Parathyroid adenoma (tissue), 2 donors: ENCODE measurements around the gene ATM.
"Not testable (repeated sequence)": the region's sequence is repeated elsewhere in the genome, so short reads cannot be mapped to it uniquely, and the experiment has no call there.

Experiments used
- H2AFZ ChIP-seq: fragments of 300-600 bp; sonication (generic); one replicate; pipeline ENCODE4 v1.7.0; 2017; ENCODE audit warnings: antibody characterized with exemption, mild to moderate bottlenecking
- H3K27ac ChIP-seq: fragments of 300-600 bp; sonication (generic); one replicate; pipeline ENCODE4 v1.7.0; 2017
- H3K27me3 ChIP-seq: fragments of 300-600 bp; sonication (generic); one replicate; pipeline ENCODE4 v1.7.0; 2017; ENCODE audit warnings: low read length; ENCODE audit not compliant: control insufficient read depth, insufficient read depth
- H3K36me3 ChIP-seq: fragments of 300-600 bp; sonication (generic); one replicate; pipeline ENCODE4 v1.7.0; 2017; ENCODE audit warnings: low read length; ENCODE audit not compliant: control insufficient read depth, insufficient read depth
- H3K4me1 ChIP-seq: fragments of 300-600 bp; sonication (generic); one replicate; pipeline ENCODE4 v1.7.0; 2017; ENCODE audit warnings: control low read depth
- H3K4me2 ChIP-seq: fragments of 300-600 bp; sonication (generic); one replicate; pipeline ENCODE4 v1.7.0; 2017; ENCODE audit warnings: low read length
- H3K4me3 ChIP-seq: fragments of 300-600 bp; sonication (generic); one replicate; pipeline ENCODE4 v1.7.0; 2017; ENCODE audit warnings: low read depth, low read length
- H3K79me2 ChIP-seq: fragments of 300-600 bp; sonication (generic); one replicate; pipeline ENCODE4 v1.7.0; 2017; ENCODE audit warnings: control low read depth
- H3K9ac ChIP-seq: fragments of 300-600 bp; sonication (generic); one replicate; pipeline ENCODE4 v1.7.0; 2017; ENCODE audit warnings: mild to moderate bottlenecking
- H3K9me3 ChIP-seq: fragments of 300-600 bp; sonication (generic); one replicate; pipeline ENCODE4 v1.7.0; 2017; ENCODE audit warnings: low read length; ENCODE audit not compliant: control insufficient read depth
- CTCF ChIP-seq: fragments of 300-600 bp; sonication (generic); IDR thresholded peaks from one replicate; pipeline ENCODE4 v1.7.0; 2017; ENCODE audit warnings: antibody characterized with exemption, mild to moderate bottlenecking
- donor health status: primary hyperparathyroidism.

Gene ATM

GRCh38 chr11:108278546-108278945 lies 55.7 kb downstream of the ATM start:
- no peak overlapping the region for H3K9ac ChIP-seq
- no peak overlapping the region for H3K4me2 ChIP-seq
- H3K9me3 ChIP-seq: no peaks in the 10 kb centered on the region
- no peak for TF ChIP-seq CTCF
- no peaks in the 10 kb centered on the region for H3K79me2 ChIP-seq
- H2AFZ ChIP-seq: no peak overlapping the region
- no peak overlapping the region for H3K27ac ChIP-seq
- no peaks in the 10 kb centered on the region for H3K36me3 ChIP-seq
- H3K4me3 ChIP-seq: no peak overlapping the region
- no peaks in the 10 kb centered on the region for H3K27me3 ChIP-seq
- H3K4me1 ChIP-seq: no peaks in the 10 kb centered on the region

GRCh38 chr11:108278954-108279353 lies 56.1 kb downstream of the ATM start:
- TF ChIP-seq CTCF: no peak
- H3K4me1 ChIP-seq: no peaks in the 10 kb centered on the region
- H3K27ac ChIP-seq: no peak overlapping the region
- no peaks in the 10 kb centered on the region for H3K79me2 ChIP-seq
- H3K27me3 ChIP-seq: no peaks in the 10 kb centered on the region
- H3K4me2 ChIP-seq: no peak overlapping the region
- no peaks in the 10 kb centered on the region for H3K9me3 ChIP-seq
- no peak overlapping the region for H3K4me3 ChIP-seq
- no peak overlapping the region for H3K9ac ChIP-seq
- no peaks in the 10 kb centered on the region for H3K36me3 ChIP-seq
- no peak overlapping the region for H2AFZ ChIP-seq

GRCh38 chr11:108286370-108286769 lies 63.5 kb downstream of the ATM start:
- no peak overlapping the region for H3K9ac ChIP-seq
- no peaks in the 10 kb centered on the region for H3K9me3 ChIP-seq
- H3K4me2 ChIP-seq: no peak overlapping the region
- no peak overlapping the region for H3K27ac ChIP-seq
- H2AFZ ChIP-seq: no peak overlapping the region
- no peaks in the 10 kb centered on the region for H3K27me3 ChIP-seq
- no peaks in the 10 kb centered on the region for H3K79me2 ChIP-seq
- no peak overlapping the region for H3K4me3 ChIP-seq
- TF ChIP-seq CTCF: no peak
- no peaks in the 10 kb centered on the region for H3K36me3 ChIP-seq
- no peaks in the 10 kb centered on the region for H3K4me1 ChIP-seq

GRCh38 chr11:108286956-108287355 lies 64.1 kb downstream of the ATM start:
- TF ChIP-seq CTCF: no peak
- no peak overlapping the region for H3K27ac ChIP-seq
- no peaks in the 10 kb centered on the region for H3K4me1 ChIP-seq
- H2AFZ ChIP-seq: no peak overlapping the region
- H3K4me3 ChIP-seq: no peak overlapping the region
- no peaks in the 10 kb centered on the region for H3K27me3 ChIP-seq
- H3K79me2 ChIP-seq: no peaks in the 10 kb centered on the region
- H3K4me2 ChIP-seq: no peak overlapping the region
- H3K36me3 ChIP-seq: no peaks in the 10 kb centered on the region
- H3K9ac ChIP-seq: no peak overlapping the region
- H3K9me3 ChIP-seq: no peaks in the 10 kb centered on the region

GRCh38 chr11:108289066-108289465 lies 66.2 kb downstream of the ATM start:
- not testable (repeated sequence) for H3K4me3 ChIP-seq, H2AFZ ChIP-seq, H3K4me2 ChIP-seq, H3K27me3 ChIP-seq, H3K9ac ChIP-seq, H3K9me3 ChIP-seq, H3K36me3 ChIP-seq, H3K79me2 ChIP-seq, H3K27ac ChIP-seq, H3K4me1 ChIP-seq
